ENCODE data around the gene SLC38A10. TPM values are rescaled to one million over a fixed set of nuclear protein-coding genes. Genes with fewer than 3 reads are reported as not detected.

Gene SLC38A10
- total RNA-seq, 1 donor from 2014 or later = 120 TPM

DNA sequence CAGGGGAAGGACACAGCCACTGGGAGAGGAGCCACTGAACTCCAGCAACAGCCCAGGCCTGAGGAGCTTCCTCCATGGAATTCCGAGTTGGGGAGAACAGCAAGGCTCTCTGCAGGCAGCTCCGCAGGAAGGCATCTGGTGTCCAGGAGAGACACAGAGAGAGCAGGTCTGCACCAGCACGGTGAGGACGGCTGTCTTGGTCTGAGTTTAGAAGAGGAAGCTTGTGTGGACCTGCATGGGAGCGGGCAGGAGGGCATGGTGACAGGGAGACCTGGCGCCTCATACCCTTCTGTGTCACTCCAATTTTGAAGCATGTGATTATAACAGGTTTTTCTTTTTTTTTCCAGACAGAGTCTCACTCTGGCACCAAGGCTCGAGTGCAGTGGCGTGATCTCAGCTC, 6.4 kb downstream of the SLC38A10 start:
- Mint-ChIP-seq H3K9me3 (ENCODE audit: unreplicated experiment) (no peaks in the 10 kb centered on the region), H3K36me3 (ENCODE audit: unreplicated experiment) (peaks cover 6% of the 10 kb centered on the region), H3K4me1 (ENCODE audit: unreplicated experiment) (peaks cover 27% of the 10 kb centered on the region), H3K27me3 (ENCODE audit: unreplicated experiment) (no peaks in the 10 kb centered on the region), H3K4me3 (ENCODE audit: unreplicated experiment) (no peak overlapping the region), H3K27ac (ENCODE audit: unreplicated experiment) (no peak overlapping the region)
- TF ChIP-seq, protein P1, sequence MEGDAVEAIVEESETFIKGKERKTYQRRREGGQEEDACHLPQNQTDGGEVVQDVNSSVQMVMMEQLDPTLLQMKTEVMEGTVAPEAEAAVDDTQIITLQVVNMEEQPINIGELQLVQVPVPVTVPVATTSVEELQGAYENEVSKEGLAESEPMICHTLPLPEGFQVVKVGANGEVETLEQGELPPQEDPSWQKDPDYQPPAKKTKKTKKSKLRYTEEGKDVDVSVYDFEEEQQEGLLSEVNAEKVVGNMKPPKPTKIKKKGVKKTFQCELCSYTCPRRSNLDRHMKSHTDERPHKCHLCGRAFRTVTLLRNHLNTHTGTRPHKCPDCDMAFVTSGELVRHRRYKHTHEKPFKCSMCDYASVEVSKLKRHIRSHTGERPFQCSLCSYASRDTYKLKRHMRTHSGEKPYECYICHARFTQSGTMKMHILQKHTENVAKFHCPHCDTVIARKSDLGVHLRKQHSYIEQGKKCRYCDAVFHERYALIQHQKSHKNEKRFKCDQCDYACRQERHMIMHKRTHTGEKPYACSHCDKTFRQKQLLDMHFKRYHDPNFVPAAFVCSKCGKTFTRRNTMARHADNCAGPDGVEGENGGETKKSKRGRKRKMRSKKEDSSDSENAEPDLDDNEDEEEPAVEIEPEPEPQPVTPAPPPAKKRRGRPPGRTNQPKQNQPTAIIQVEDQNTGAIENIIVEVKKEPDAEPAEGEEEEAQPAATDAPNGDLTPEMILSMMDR (IDR thresholded peaks at IDR 0.05) = no peak
- DNase-seq (ENCODE audit: extremely low spot score, unreplicated experiment) = no peak

DNA sequence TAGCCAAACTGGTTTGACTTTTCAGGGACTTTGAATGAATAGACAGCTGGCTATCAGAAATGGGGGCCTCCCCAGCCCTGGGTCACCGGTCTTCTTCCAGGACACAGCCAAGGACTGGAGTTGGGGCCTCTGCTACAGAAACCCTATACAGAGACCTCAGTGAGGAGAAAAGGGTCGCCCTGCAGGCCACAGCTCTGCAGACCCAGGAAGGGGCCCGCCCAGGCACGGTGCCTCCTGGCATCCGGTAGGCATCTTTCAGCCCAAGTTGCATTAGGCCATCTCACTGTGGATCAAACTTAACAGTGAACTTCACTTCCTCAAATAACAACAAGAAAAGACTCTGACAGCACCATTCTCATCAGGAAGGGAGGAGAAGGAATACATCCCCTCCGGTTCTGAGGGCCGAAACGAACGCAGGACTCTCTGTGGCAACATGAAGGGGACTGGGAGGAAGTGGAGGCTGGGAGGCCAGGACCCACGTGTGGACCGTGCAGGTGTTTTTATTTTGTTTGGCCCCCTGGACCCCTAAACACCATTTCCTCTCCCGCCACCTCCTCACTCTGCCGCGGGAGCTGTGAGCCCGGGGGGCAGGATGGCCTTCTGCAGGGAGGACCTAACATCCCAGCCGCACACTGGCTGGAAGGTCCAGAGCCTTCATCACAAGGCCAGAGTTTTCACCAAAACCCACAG, 7.2 kb downstream of the SLC38A10 start:
- no peak for DNase-seq (ENCODE audit: extremely low spot score, unreplicated experiment)
- no peaks in the 10 kb centered on the region for H3K9me3 Mint-ChIP-seq (ENCODE audit: unreplicated experiment)
- H3K4me3 Mint-ChIP-seq (ENCODE audit: unreplicated experiment) = no peak overlapping the region
- no peak overlapping the region for H3K27ac Mint-ChIP-seq (ENCODE audit: unreplicated experiment)
- no peaks in the 10 kb centered on the region for H3K27me3 Mint-ChIP-seq (ENCODE audit: unreplicated experiment)
- peaks cover 6% of the 10 kb centered on the region for H3K36me3 Mint-ChIP-seq (ENCODE audit: unreplicated experiment)
- H3K4me1 Mint-ChIP-seq (ENCODE audit: unreplicated experiment) = peaks cover 20% of the 10 kb centered on the region
- TF ChIP-seq, protein P1 (IDR thresholded peaks at IDR 0.05) = no peak

DNA sequence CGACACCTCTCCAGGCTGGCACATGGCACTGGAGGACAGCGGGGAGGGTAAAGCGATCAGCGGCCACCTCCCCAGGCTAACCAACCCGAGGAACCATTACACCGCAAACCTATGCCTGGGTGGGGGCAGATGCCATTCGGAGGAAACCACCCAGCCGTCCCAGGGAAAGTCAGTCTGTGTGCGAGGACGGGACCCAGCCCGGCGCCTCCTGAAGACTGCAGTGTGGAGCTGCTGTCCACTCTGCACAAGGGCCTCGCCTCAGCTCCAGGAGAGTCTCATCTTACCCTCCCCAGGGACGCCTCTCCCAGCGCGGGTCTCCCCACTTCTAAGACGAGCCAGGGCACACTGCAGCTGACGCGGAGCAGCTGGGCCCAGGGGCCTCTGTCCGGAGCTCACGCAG, 8.0 kb downstream of the SLC38A10 start:
- H3K9me3 Mint-ChIP-seq (ENCODE audit: unreplicated experiment) = no peaks in the 10 kb centered on the region
- H3K4me1 Mint-ChIP-seq (ENCODE audit: unreplicated experiment) = peaks cover 19% of the 10 kb centered on the region
- no peak for DNase-seq (ENCODE audit: extremely low spot score, unreplicated experiment)
- H3K4me3 Mint-ChIP-seq (ENCODE audit: unreplicated experiment) = no peak overlapping the region
- H3K27me3 Mint-ChIP-seq (ENCODE audit: unreplicated experiment) = no peaks in the 10 kb centered on the region
- H3K36me3 Mint-ChIP-seq (ENCODE audit: unreplicated experiment) = peaks cover 6% of the 10 kb centered on the region
- TF ChIP-seq, protein P1 (IDR thresholded peaks at IDR 0.05) = no peak
- no peak overlapping the region for H3K27ac Mint-ChIP-seq (ENCODE audit: unreplicated experiment)

DNA sequence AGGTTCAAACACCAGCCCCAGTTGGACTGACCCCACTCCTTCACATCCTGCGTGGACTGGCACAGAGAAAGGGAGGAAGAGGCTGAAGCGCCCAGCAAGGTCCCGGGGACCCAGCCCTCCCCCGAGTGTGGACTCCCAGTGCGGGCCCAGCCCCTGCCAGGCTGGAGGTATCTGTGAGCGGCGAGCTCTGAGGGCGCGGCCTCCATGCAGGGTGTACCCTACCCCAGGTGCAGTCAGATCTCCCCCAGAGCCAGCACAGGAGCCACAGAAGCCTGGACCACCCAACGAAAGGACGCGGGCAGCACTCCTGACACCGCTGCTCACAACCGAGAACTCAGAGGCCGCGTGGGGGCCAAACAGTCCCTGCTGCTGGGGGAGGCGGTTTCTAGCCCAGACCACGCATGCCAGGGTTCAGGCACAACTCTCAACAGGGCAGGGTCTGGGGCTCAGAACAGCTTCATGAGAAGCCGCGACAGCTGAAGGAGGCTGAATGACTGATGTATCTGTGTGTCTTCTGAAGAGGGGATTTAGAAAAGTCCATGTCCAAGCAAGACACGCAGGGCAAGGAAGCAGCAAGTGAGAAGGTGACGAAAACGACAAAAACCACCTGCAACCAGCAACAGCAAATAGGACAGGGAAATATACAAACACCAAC, 8.5 kb downstream of the SLC38A10 start:
- no peak for DNase-seq (ENCODE audit: extremely low spot score, unreplicated experiment)
- Mint-ChIP-seq H3K27me3 (ENCODE audit: unreplicated experiment) (no peaks in the 10 kb centered on the region), H3K4me3 (ENCODE audit: unreplicated experiment) (no peak overlapping the region), H3K27ac (ENCODE audit: unreplicated experiment) (no peak overlapping the region), H3K36me3 (ENCODE audit: unreplicated experiment) (peaks cover 6% of the 10 kb centered on the region), H3K9me3 (ENCODE audit: unreplicated experiment) (no peaks in the 10 kb centered on the region), H3K4me1 (ENCODE audit: unreplicated experiment) (peaks cover 18% of the 10 kb centered on the region)
- TF ChIP-seq, protein P1 (IDR thresholded peaks at IDR 0.05) = no peak

DNA sequence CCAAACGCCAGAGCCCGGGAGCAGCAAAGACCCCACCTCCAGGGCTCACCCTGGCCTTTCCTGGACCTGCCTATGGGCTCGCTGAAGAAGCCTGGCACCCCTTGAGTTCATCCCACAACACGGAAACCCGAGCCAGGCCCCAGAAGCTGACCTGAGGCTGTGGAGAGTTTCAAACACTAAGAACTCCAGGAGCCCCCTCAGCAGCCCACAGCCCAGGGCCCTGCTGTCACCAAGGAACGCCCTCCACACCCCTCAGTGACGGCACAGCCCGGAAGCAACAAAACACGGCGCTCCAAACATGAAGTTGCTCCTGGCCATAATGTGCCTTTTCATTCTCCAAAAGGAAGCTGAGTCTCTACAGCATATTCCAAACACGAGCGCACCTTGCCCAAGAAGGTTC, 9.2 kb downstream of the SLC38A10 start:
- Mint-ChIP-seq H3K27ac (ENCODE audit: unreplicated experiment) (peak overlapping the region; percentile 80), H3K9me3 (ENCODE audit: unreplicated experiment) (no peaks in the 10 kb centered on the region), H3K36me3 (ENCODE audit: unreplicated experiment) (peaks cover 7% of the 10 kb centered on the region), H3K4me3 (ENCODE audit: unreplicated experiment) (no peak overlapping the region), H3K27me3 (ENCODE audit: unreplicated experiment) (no peaks in the 10 kb centered on the region), H3K4me1 (ENCODE audit: unreplicated experiment) (peaks cover 16% of the 10 kb centered on the region)
- TF ChIP-seq, protein P1 (IDR thresholded peaks at IDR 0.05) = no peak
- DNase-seq (ENCODE audit: extremely low spot score, unreplicated experiment) = no peak

All from osteocyte (in vitro differentiated cells).